Measurements from ENCODE around the gene MACROD1. TPM values are rescaled to one million over a fixed set of nuclear protein-coding genes. Genes with fewer than 3 reads are reported as not detected.

The MACROD1 gene
- total and polyA plus RNA-seq, 2 of the 13 experiments (the other 11 are each of a cell fraction or from before 2014, with no cell fraction given): 23.1 to 34.5 TPM

GRCh38 chr11:63986156-63986931 is 179.6 kb downstream of the MACROD1 start, which contains the start of gene OTUB1 (continued):
- TF ChIP-seq IKZF1 (IDR thresholded peaks at IDR 0.05): no peak
- TF ChIP-seq ZNF180 (CRISPR knock-in tag; IDR thresholded peaks at IDR 0.05; ENCODE audit: borderline replicate concordance, low read depth): no peak
- TF ChIP-seq ZNF362 (CRISPR knock-in tag; IDR thresholded peaks at IDR 0.05; ENCODE audit: borderline replicate concordance): no peak; the same call in 1 of the 2 replicates
- no peak for TF ChIP-seq SOX6 (IDR thresholded peaks at IDR 0.05)
- peak; percentile 45; the same call in 1 of the 2 replicates for TF ChIP-seq SOX6 (CRISPR knock-in tag; IDR thresholded peaks at IDR 0.05)
- TF ChIP-seq USF2 (IDR thresholded peaks at IDR 0.05; ENCODE audit: low read depth, low read length): no peak
- TF ChIP-seq USF2 (CRISPR knock-in tag; IDR thresholded peaks at IDR 0.05; ENCODE audit: borderline replicate concordance): no peak
- peak; percentile 88 for TF ChIP-seq ZNF605 (CRISPR knock-in tag; IDR thresholded peaks at IDR 0.05)
- TF ChIP-seq ZMYM4 (CRISPR knock-in tag; IDR thresholded peaks at IDR 0.05): peak; percentile 51
- peak; percentile 43; the same call in 1 of the 2 replicates for TF ChIP-seq POGZ (CRISPR knock-in tag; IDR thresholded peaks at IDR 0.05)
- peak; percentile 60 for TF ChIP-seq ASH2L (IDR thresholded peaks at IDR 0.05; ENCODE audit: insufficient read length, low read depth, low read length)
- TF ChIP-seq POGK (CRISPR knock-in tag; conservative IDR thresholded peaks at IDR 0.05): no peak; the same call in 1 of the 2 replicates
- 0 out of 2 replicates have a peak, but pooled peaks have one; percentile 13 for TF ChIP-seq MTF2 (CRISPR knock-in tag; IDR thresholded peaks at IDR 0.05; ENCODE audit: borderline replicate concordance)
- TF ChIP-seq ZBTB44 (CRISPR knock-in tag; IDR thresholded peaks at IDR 0.05): no peak
- peak; percentile 40; the same call in 1 of the 2 replicates for TF ChIP-seq TSC22D2 (CRISPR knock-in tag; IDR thresholded peaks at IDR 0.05; ENCODE audit: borderline replicate concordance)
- no peak for TF ChIP-seq FOXO4 (CRISPR knock-in tag; conservative IDR thresholded peaks at IDR 0.05)
- peak; percentile 8; the same call in 1 of the 2 replicates for TF ChIP-seq TFAP4 (IDR thresholded peaks at IDR 0.05; ENCODE audit: borderline replicate concordance, low read depth)

Measured in HepG2 (cell line).